GM21447 (cell line): ENCODE data around the gene ECM1.

Experiments
- ATAC-seq: cut with Tn5 transposase; IDR thresholded peaks from one replicate; pipeline ENCODE4 v1.9.1; 2021; ENCODE audit not compliant: unreplicated experiment

ECM1 gene

GRCh38 chr1:150557065-150557600, 49.2 kb downstream of the ECM1 start:
- ATAC-seq = no peak

- no peak for ATAC-seq
Observed at GRCh38 chr1:150557813-150558212, 49.9 kb downstream of the ECM1 start.

GRCh38 chr1:150558303-150558704, 50.4 kb downstream of the ECM1 start:
- no peak for ATAC-seq

GRCh38 chr1:150558761-150559655, 51.1 kb downstream of the ECM1 start:
- no peak for ATAC-seq

- no peak for ATAC-seq
Observed at GRCh38 chr1:150559656-150560010, 51.7 kb downstream of the ECM1 start.

GRCh38 chr1:150560011-150560438, 52.1 kb downstream of the ECM1 start:
- ATAC-seq = no peak

GRCh38 chr1:150560576-150561253, 52.8 kb downstream of the ECM1 start:
- ATAC-seq = peak; percentile 29

GRCh38 chr1:150561254-150561973, 53.5 kb downstream of the ECM1 start:
- peak; percentile 18 for ATAC-seq

- ATAC-seq = peak; percentile 30
Observed at GRCh38 chr1:150561974-150562445, 54.1 kb downstream of the ECM1 start.

- ATAC-seq = peak; percentile 35
Observed at GRCh38 chr1:150562446-150563339, 54.8 kb downstream of the ECM1 start.
